Activated T-helper 1 cell treated with anti-CD3 and anti-CD28 coated beads, Interleukin-12 subunit alpha, Interleukin-12 subunit beta, Interleukin-2, Interleukin-4 antibody, amounts not matched to agents 30 ng/mL and 10 ng/mL and 1 ng/mL, durations not matched to agents 14 hours and 24 hours and 36 hours (primary cell): Measurements from ENCODE around the gene STUB1. TPM values are rescaled to one million over a fixed set of nuclear protein-coding genes. Genes with fewer than 3 reads are reported as not detected.

Source experiments
- DNase-seq: peaks from one replicate; pipeline ENCODE4 v3.0.0; 2021; ENCODE audit warnings: low spot score
- H3K27ac Mint-ChIP-seq: one replicate; pipeline ENCODE4 v1.8.0; 2021; ENCODE audit warnings: mild to moderate bottlenecking, mixed read lengths
- H3K27me3 Mint-ChIP-seq: one replicate; pipeline ENCODE4 v1.8.0; 2022; ENCODE audit warnings: mild to moderate bottlenecking, moderate library complexity, mixed read lengths; ENCODE audit not compliant: insufficient read depth
- H3K36me3 Mint-ChIP-seq: one replicate; pipeline ENCODE4 v1.8.0; 2021; ENCODE audit warnings: low read depth, mixed read lengths
- H3K4me1 Mint-ChIP-seq: one replicate; pipeline ENCODE4 v1.8.0; 2021; ENCODE audit warnings: low read depth, mixed read lengths
- H3K4me3 Mint-ChIP-seq: one replicate; pipeline ENCODE4 v1.8.0; 2021; ENCODE audit warnings: mild to moderate bottlenecking, moderate library complexity, mixed read lengths
- H3K9me3 Mint-ChIP-seq: one replicate; pipeline ENCODE4 v1.8.0; 2021; ENCODE audit warnings: mixed read lengths
- intact Hi-C: fragments of 100-400 bp; cut with micrococcal nuclease; formaldehyde crosslinking; loops from one replicate; pipeline ENCODE4 v1.15.1; 2024
- total RNA-seq: library from RNA; stranded (reverse); gene quantifications from 2 replicates; pipeline ENCODE4 v1.2.3, GENCODE V29; 2022

Gene STUB1
- total RNA-seq, 1 donor from 2014 or later, result 94.0 TPM

GRCh38 chr16:680967-681745 lies 946 bp downstream of the STUB1 start:
- Mint-ChIP-seq H3K4me1 (peaks cover 5% of the 10 kb centered on the region), H3K27ac (no peak overlapping the region), H3K9me3 (no peaks in the 10 kb centered on the region), H3K4me3 (peak overlapping the region; percentile 83), H3K27me3 (no peaks in the 10 kb centered on the region), H3K36me3 (peaks cover 12% of the 10 kb centered on the region)
- intact Hi-C loops, result loop anchor here (1.0 kb wide), 2 partner anchors 14 to 34 kb away; partner anchors contain the start of gene METRN
- no peak for DNase-seq

GRCh38 chr16:681746-682427 lies 1.7 kb downstream of the STUB1 start:
- peak overlapping the region; percentile 83 for H3K4me3 Mint-ChIP-seq
- no peaks in the 10 kb centered on the region for H3K27me3 Mint-ChIP-seq
- H3K27ac Mint-ChIP-seq, result no peak overlapping the region
- H3K36me3 Mint-ChIP-seq, result peaks cover 12% of the 10 kb centered on the region
- H3K9me3 Mint-ChIP-seq, result no peaks in the 10 kb centered on the region
- peaks cover 5% of the 10 kb centered on the region for H3K4me1 Mint-ChIP-seq
- no peak for DNase-seq
- intact Hi-C loops, result no loop called here

GRCh38 chr16:682493-683395 lies 2.5 kb downstream of the STUB1 start:
- H3K4me3 Mint-ChIP-seq, result peak overlapping the region; percentile 83
- peaks cover 5% of the 10 kb centered on the region for H3K4me1 Mint-ChIP-seq
- peak overlapping the region; percentile 74 for H3K27ac Mint-ChIP-seq
- no peak for DNase-seq
- intact Hi-C loops, result no loop called here
- H3K36me3 Mint-ChIP-seq, result peaks cover 12% of the 10 kb centered on the region
- no peaks in the 10 kb centered on the region for H3K27me3 Mint-ChIP-seq
- no peaks in the 10 kb centered on the region for H3K9me3 Mint-ChIP-seq

- no peaks in the 10 kb centered on the region for H3K27me3 Mint-ChIP-seq
- peak overlapping the region; percentile 83 for H3K4me3 Mint-ChIP-seq
- intact Hi-C loops, result loop anchor here (1.0 kb wide), 3 partner anchors 34 to 124 kb away; partner anchors contain the start of genes METTL26 and WDR90
- peaks cover 12% of the 10 kb centered on the region for H3K36me3 Mint-ChIP-seq
- peaks cover 5% of the 10 kb centered on the region for H3K4me1 Mint-ChIP-seq
- H3K9me3 Mint-ChIP-seq, result no peaks in the 10 kb centered on the region
- H3K27ac Mint-ChIP-seq, result peak overlapping the region; percentile 48
- DNase-seq, result no peak
Measured at GRCh38 chr16:683396-684070, 3.3 kb downstream of the STUB1 start.

- intact Hi-C loops, result loop anchor here (1.0 kb wide), 3 partner anchors 35 to 123 kb away; partner anchors contain the start of genes METTL26 and WDR90
- Mint-ChIP-seq H3K4me3 (peak within 1 kb of the TSS; percentile 83), H3K4me1 (peaks cover 5% of the 10 kb centered on the region), H3K27ac (peak within 1 kb of the TSS; percentile 58), H3K9me3 (no peaks in the 10 kb centered on the region), H3K36me3 (peaks cover 12% of the 10 kb centered on the region), H3K27me3 (no peaks in the 10 kb centered on the region)
- DNase-seq, result peak; percentile 97
Measured at GRCh38 chr16:684071-684794, 4.0 kb downstream of the STUB1 start, which contains the start of gene JMJD8. JMJD8 (minus strand) TSS chr16:684334; CDS start chr16:684319, 15 bp downstream.

GRCh38 chr16:684961-685696 lies 4.9 kb downstream of the STUB1 start:
- Mint-ChIP-seq H3K27me3 (no peaks in the 10 kb centered on the region), H3K27ac (no peak overlapping the region), H3K4me3 (no peak overlapping the region), H3K4me1 (peaks cover 9% of the 10 kb centered on the region), H3K36me3 (peaks cover 12% of the 10 kb centered on the region), H3K9me3 (no peaks in the 10 kb centered on the region)
- intact Hi-C loops, result loop anchor here (1.0 kb wide), 3 partner anchors 36 to 122 kb away; partner anchors contain the start of genes METTL26 and WDR90
- DNase-seq, result no peak

GRCh38 chr16:685967-686366 lies 5.8 kb downstream of the STUB1 start:
- intact Hi-C loops, result no loop called here
- H3K27ac Mint-ChIP-seq, result no peak overlapping the region
- no peak for DNase-seq
- no peaks in the 10 kb centered on the region for H3K27me3 Mint-ChIP-seq
- H3K4me1 Mint-ChIP-seq, result peaks cover 14% of the 10 kb centered on the region
- peaks cover 14% of the 10 kb centered on the region for H3K36me3 Mint-ChIP-seq
- peak overlapping the region; percentile 37 for H3K4me3 Mint-ChIP-seq
- H3K9me3 Mint-ChIP-seq, result no peaks in the 10 kb centered on the region

GRCh38 chr16:686459-687260 lies 6.5 kb downstream of the STUB1 start:
- DNase-seq, result no peak
- no peaks in the 10 kb centered on the region for H3K9me3 Mint-ChIP-seq
- no peak overlapping the region for H3K4me3 Mint-ChIP-seq
- H3K27ac Mint-ChIP-seq, result no peak overlapping the region
- peaks cover 10% of the 10 kb centered on the region for H3K36me3 Mint-ChIP-seq
- intact Hi-C loops, result no loop called here
- peaks cover under 1% of the 10 kb centered on the region for H3K27me3 Mint-ChIP-seq
- H3K4me1 Mint-ChIP-seq, result peaks cover 16% of the 10 kb centered on the region

GRCh38 chr16:687499-687898 lies 7.3 kb downstream of the STUB1 start:
- H3K36me3 Mint-ChIP-seq, result peaks cover 5% of the 10 kb centered on the region
- H3K9me3 Mint-ChIP-seq, result no peaks in the 10 kb centered on the region
- no peak for DNase-seq
- intact Hi-C loops, result no loop called here
- H3K4me1 Mint-ChIP-seq, result peaks cover 14% of the 10 kb centered on the region
- H3K27me3 Mint-ChIP-seq, result peaks cover 7% of the 10 kb centered on the region
- no peak overlapping the region for H3K4me3 Mint-ChIP-seq
- H3K27ac Mint-ChIP-seq, result no peak overlapping the region

GRCh38 chr16:689175-689897 lies 9.1 kb downstream of the STUB1 start:
- Mint-ChIP-seq H3K4me1 (peaks cover 10% of the 10 kb centered on the region), H3K36me3 (peaks cover 3% of the 10 kb centered on the region), H3K4me3 (peak overlapping the region; percentile 82), H3K27me3 (peaks cover 9% of the 10 kb centered on the region), H3K27ac (peak overlapping the region; percentile 66), H3K9me3 (no peaks in the 10 kb centered on the region)
- no peak for DNase-seq
- intact Hi-C loops, result no loop called here
